Suprapubic skin (tissue), 4 donors: ENCODE measurements around the gene GMDS. TPM values are rescaled to one million over a fixed set of nuclear protein-coding genes. Genes with fewer than 3 reads are reported as not detected.
A peak's percentile ranks its signal among the peaks of the same experiment; 100 is the strongest.

Experiments used
- DNase-seq, 2 donors: peaks; one replicate each; pipeline ENCODE4 v3.0.0-alpha.2; 2019; ENCODE audit warnings: low spot score in 2 of 2
- H3K27ac ChIP-seq: fragments of 200-600 bp; sonication (generic); one replicate; pipeline ENCODE4 v1.5.1; 2019
- H3K27me3 ChIP-seq: fragments of 200-600 bp; sonication (generic); one replicate; pipeline ENCODE4 v1.5.1; 2019
- H3K36me3 ChIP-seq: fragments of 200-600 bp; sonication (generic); one replicate; pipeline ENCODE4 v1.5.1; 2019
- H3K4me1 ChIP-seq: fragments of 200-600 bp; sonication (generic); one replicate; pipeline ENCODE4 v1.5.1; 2019
- H3K4me3 ChIP-seq: fragments of 200-600 bp; sonication (generic); one replicate; pipeline ENCODE4 v1.5.1; 2019; ENCODE audit warnings: mild to moderate bottlenecking
- H3K9me3 ChIP-seq: fragments of 200-600 bp; sonication (generic); one replicate; pipeline ENCODE4 v1.5.1; 2019
- EP300 ChIP-seq: sonication (generic); formaldehyde crosslinking; IDR thresholded peaks from one replicate; pipeline ENCODE4 v1.6.1; 2017; ENCODE audit warnings: antibody characterized with exemption
- POLR2A ChIP-seq, 2 donors: fragments of 450-650 bp; IDR thresholded peaks; one replicate each; pipeline ENCODE4 v1.6.1; 2017; ENCODE audit warnings: antibody characterized with exemption in 2 of 2, mild to moderate bottlenecking in 2 of 2, moderate library complexity in 2 of 2
- POLR2AphosphoS5 ChIP-seq, 3 donors: sonication (generic); formaldehyde crosslinking; IDR thresholded peaks; one replicate each; pipeline ENCODE4 v1.6.1; 2017; ENCODE audit warnings: antibody characterized with exemption in 3 of 3
- WGBS: methylation state at CpG from one replicate; pipeline ENCODE4 v1.1.5; 2018; 5-methylcytosine and 5-hydroxymethylcytosine counted together
- total RNA-seq, 4 donors: library from RNA; depleted of rRNA; stranded (reverse); fragments of >200 nt; gene quantifications; one replicate each; pipeline ENCODE4 v1.1.0, GENCODE V29; 2016
- TF ChIP-seq, protein P1 (sequence below), 2 donors: fragments of 200-600 bp in 1 of 2; fragments of 450-650 bp in 1 of 2; sonication (generic) in 1 of 2; IDR thresholded peaks; one replicate each; pipeline ENCODE4 v1.5.1; 2016 to 2019; ENCODE audit warnings: antibody characterized with exemption in 2 of 2, mild to moderate bottlenecking in 1 of 2, moderate library complexity in 1 of 2

Gene GMDS
- total RNA-seq, 4 donors from 2014 or later, result 11.7 to 19.3 (median 13.2) TPM

DNA sequence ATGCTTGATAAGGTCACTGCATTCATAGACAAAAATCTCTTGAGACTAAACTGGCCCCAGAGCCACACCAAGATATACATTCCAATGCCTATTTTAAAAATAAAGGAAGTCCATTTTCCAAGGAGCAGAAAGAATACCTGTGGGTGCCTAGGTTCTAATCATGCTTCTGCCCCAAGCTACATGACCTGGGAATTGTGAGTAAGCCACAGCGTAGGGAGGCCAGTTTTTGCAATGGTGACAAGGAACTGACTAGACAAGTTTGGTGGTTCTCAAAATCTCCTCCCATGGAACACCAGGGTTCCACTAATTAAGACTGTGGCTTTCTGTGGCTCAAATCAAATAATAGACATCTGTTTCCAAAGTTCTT lies 83.3 kb downstream of the GMDS start:
- DNase-seq, result no peak
- 50% methylated on average over 1 of the region's 1 CpG for WGBS
- no peaks in the 10 kb centered on the region for H3K9me3 ChIP-seq

DNA sequence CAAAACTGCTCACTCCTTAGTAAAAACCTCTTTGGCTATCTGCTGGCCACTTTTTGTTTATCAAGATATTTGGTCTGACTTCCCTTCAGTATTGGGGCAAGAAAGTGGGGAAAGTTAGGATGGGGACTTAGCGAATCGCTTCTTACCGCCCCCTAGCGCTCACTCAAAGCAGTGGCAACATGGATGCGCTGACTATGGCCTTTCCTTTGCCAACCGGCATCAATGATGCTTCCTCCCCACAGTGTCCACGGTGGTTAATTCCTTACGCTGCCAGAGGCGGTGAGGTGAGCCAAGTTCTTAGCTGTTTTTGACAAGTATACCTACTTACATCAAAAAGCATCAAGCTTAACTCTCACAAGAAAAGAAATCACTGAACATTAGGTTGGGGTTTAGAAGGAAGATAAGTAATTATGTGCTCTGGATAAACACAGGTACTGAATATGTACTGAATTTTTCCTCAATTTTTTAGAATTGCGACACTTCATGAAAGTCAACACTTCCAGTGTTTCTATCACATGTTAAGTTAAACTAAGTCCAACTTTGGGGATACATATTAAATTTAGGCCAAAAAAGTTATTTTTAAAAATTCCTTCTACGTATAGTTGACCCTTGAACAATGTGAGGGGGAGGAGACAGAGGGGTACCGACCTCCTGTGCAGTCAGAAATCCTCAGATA lies 86.7 kb downstream of the GMDS start:
- 66% methylated on average over 12 of the region's 12 CpGs for WGBS
- Histone ChIP-seq H3K4me3 (no peak overlapping the region), H3K27me3 (no peaks in the 10 kb centered on the region), H3K27ac (no peak overlapping the region), H3K9me3 (no peaks in the 10 kb centered on the region), H3K36me3 (no peaks in the 10 kb centered on the region), H3K4me1 (peaks cover 20% of the 10 kb centered on the region)
- TF ChIP-seq EP300 (no peak), POLR2AphosphoS5 (IDR thresholded peaks at IDR 0.05) (no peak)
- DNase-seq, result no peak

More for the DNA sequence above, 83.3 kb downstream of the GMDS start:
- H3K4me3 ChIP-seq, result no peak overlapping the region
- no peaks in the 10 kb centered on the region for H3K27me3 ChIP-seq
- no peaks in the 10 kb centered on the region for H3K36me3 ChIP-seq
- TF ChIP-seq POLR2AphosphoS5 (IDR thresholded peaks at IDR 0.05), result no peak
- TF ChIP-seq, protein P1, sequence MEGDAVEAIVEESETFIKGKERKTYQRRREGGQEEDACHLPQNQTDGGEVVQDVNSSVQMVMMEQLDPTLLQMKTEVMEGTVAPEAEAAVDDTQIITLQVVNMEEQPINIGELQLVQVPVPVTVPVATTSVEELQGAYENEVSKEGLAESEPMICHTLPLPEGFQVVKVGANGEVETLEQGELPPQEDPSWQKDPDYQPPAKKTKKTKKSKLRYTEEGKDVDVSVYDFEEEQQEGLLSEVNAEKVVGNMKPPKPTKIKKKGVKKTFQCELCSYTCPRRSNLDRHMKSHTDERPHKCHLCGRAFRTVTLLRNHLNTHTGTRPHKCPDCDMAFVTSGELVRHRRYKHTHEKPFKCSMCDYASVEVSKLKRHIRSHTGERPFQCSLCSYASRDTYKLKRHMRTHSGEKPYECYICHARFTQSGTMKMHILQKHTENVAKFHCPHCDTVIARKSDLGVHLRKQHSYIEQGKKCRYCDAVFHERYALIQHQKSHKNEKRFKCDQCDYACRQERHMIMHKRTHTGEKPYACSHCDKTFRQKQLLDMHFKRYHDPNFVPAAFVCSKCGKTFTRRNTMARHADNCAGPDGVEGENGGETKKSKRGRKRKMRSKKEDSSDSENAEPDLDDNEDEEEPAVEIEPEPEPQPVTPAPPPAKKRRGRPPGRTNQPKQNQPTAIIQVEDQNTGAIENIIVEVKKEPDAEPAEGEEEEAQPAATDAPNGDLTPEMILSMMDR (IDR thresholded peaks at IDR 0.05), result no peak
- TF ChIP-seq POLR2A (IDR thresholded peaks at IDR 0.05), result no peak
- no peak for TF ChIP-seq EP300
- H3K4me1 ChIP-seq, result peaks cover 19% of the 10 kb centered on the region
- H3K27ac ChIP-seq, result no peak overlapping the region

DNA sequence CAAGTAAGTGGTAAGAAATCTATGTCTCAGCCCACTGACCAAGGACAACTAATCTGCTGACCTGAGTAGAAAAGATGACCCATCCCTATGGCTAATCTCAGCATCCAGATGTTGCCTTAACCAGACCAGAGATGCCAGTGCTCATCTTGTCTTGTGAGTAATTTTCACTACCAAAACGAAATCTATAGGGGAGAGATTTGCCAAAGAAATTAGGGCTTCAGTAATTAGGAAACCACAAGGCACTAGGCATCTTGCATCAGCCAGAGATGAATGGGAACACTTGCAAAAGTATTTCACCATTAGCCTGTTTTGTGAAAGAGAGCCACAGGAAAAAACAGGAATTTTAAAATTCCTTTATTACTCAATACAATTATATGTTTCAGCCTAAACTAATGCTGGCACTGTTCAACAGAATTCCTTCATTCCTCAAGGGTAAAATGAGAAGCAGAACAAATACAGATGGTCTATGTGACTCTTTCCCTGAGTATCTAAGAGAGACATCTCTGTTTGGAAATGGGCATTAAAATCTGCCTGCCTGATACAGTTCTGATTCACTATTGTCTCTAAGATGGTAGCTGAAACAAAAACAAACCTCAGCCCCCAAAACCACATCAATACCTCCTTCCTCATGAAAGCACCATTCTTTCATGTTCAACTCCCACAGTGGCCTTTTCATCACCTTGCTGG lies 87.8 kb downstream of the GMDS start:
- DNase-seq, result no peak
- WGBS, result 16% methylated on average over 1 of the region's 1 CpG
- Histone ChIP-seq H3K27ac (no peak overlapping the region), H3K36me3 (no peaks in the 10 kb centered on the region), H3K4me3 (no peak overlapping the region), H3K9me3 (no peaks in the 10 kb centered on the region), H3K27me3 (no peaks in the 10 kb centered on the region), H3K4me1 (peaks cover 20% of the 10 kb centered on the region)
- TF ChIP-seq POLR2AphosphoS5 (IDR thresholded peaks at IDR 0.05), result peak in 1 of 3 donors; percentile 50
- TF ChIP-seq, protein P1 (IDR thresholded peaks at IDR 0.05), result no peak

DNA sequence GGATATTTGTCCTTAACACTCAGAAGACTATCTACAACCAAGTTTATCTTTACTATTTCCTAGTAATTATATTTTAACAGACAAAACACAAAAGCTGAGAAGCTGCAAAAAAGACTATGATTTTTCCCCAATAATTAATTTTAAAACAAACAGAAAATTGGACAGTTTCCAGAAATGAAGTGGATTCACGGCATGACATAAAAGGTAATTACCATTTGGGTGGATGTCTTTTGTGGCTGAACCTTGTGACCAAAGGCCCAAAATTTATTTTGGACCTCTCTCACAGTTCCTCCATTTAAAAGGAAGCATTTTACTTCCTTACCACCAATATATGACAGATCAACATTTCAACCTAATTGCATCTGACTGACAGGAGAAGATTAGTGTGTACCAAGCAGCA lies 90.2 kb downstream of the GMDS start:
- no peak for DNase-seq
- Histone ChIP-seq H3K9me3 (no peaks in the 10 kb centered on the region), H3K36me3 (no peaks in the 10 kb centered on the region), H3K27ac (no peak overlapping the region), H3K27me3 (no peaks in the 10 kb centered on the region), H3K4me1 (peaks cover 13% of the 10 kb centered on the region), H3K4me3 (no peak overlapping the region)
- TF ChIP-seq, protein P1 (IDR thresholded peaks at IDR 0.05), result no peak
- TF ChIP-seq POLR2AphosphoS5 (IDR thresholded peaks at IDR 0.05) (no peak), EP300 (no peak)
- WGBS, result 56% methylated on average over 1 of the region's 1 CpG

DNA sequence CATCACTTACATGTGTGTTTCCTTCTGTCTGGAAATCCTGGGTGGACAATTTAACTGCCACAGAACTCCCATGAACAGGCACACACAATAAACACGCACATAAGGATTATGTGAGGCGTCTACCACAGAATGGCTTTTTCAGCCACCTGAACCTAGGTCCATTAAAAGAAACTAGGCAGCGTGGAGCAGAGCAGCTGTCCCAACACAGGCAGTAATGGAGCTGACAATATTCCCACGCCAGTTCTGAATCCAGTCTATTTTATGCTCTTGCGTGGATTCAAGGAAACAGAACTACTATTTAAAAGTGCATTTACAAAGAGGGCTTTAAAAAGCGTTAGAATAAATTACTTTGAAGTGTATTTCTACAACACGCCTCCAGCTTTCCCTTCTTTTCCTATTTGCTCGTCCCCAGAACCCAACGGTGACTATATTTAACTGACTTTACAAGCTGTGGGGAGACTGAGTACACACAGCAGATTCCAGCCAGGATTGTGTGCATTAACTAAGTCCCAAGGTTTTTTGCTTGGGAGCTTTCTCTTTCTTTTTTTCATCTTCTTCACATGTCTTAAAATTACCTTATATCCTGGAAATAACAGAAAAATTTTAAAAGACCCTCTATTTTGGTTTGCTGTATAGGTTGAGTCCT lies 95.9 kb downstream of the GMDS start:
- Histone ChIP-seq H3K9me3 (no peaks in the 10 kb centered on the region), H3K36me3 (no peaks in the 10 kb centered on the region), H3K27ac (no peak overlapping the region), H3K4me3 (no peak overlapping the region), H3K27me3 (no peaks in the 10 kb centered on the region), H3K4me1 (peaks cover 1% of the 10 kb centered on the region)
- 87% methylated on average over 9 of the region's 9 CpGs for WGBS
- no peak for TF ChIP-seq POLR2AphosphoS5 (IDR thresholded peaks at IDR 0.05)
- no peak for TF ChIP-seq EP300
- TF ChIP-seq POLR2A (IDR thresholded peaks at IDR 0.05), result no peak
- TF ChIP-seq, protein P1 (IDR thresholded peaks at IDR 0.05), result no peak
- no peak for DNase-seq
